ENCODE results near the gene ZFYVE27.

The ZFYVE27 gene

GRCh38 chr10:97798958-97799610, 62.2 kb downstream of the ZFYVE27 start:
- no peak for DNase-seq

GRCh38 chr10:97800474-97800873, 63.5 kb downstream of the ZFYVE27 start:
- no peak for DNase-seq

GRCh38 chr10:97801422-97801821, 64.5 kb downstream of the ZFYVE27 start:
- DNase-seq, result no peak

GRCh38 chr10:97805096-97805884, 68.4 kb downstream of the ZFYVE27 start:
- no peak for DNase-seq

- DNase-seq, result no peak
Measured at GRCh38 chr10:97805949-97806348, 69.0 kb downstream of the ZFYVE27 start.

- DNase-seq, result no peak
Measured at GRCh38 chr10:97810446-97810845, 73.5 kb downstream of the ZFYVE27 start.

Measured in NCI-H446 treated with DMSO at 0.1 percent for 48 hours (cell line).